Loucy (cell line): ENCODE results near the gene POLR1D.

ENCODE experiments used
- H2AFZ ChIP-seq: fragments of 200-600 bp; sonication (generic); 2 replicates; pipeline ENCODE4 v1.6.0; 2016; ENCODE audit warnings: antibody characterized with exemption, mild to moderate bottlenecking, low read length, moderate library complexity
- H3F3A ChIP-seq: fragments of 200-600 bp; 2 replicates; pipeline ENCODE4 v1.6.0; 2016; ENCODE audit warnings: antibody characterized with exemption, low read depth, mild to moderate bottlenecking
- H3K27me3 ChIP-seq: fragments of 200-600 bp; sonication (generic); 2 replicates; pipeline ENCODE4 v1.6.1; 2014; ENCODE audit warnings: low read length, mild to moderate bottlenecking; ENCODE audit not compliant: insufficient read depth, poor library complexity, severe bottlenecking
- H3K36me3 ChIP-seq: fragments of 200-600 bp; sonication (generic); 2 replicates; pipeline ENCODE4 v1.6.1; 2016; ENCODE audit warnings: low read length; ENCODE audit not compliant: insufficient read depth
- H3K4me1 ChIP-seq: fragments of 200-600 bp; sonication (generic); 2 replicates; pipeline ENCODE4 v1.5.1; 2014; ENCODE audit warnings: low read length, mild to moderate bottlenecking; ENCODE audit not compliant: insufficient read depth, poor library complexity, severe bottlenecking
- H3K4me2 ChIP-seq: fragments of 200-600 bp; sonication (generic); 2 replicates; pipeline ENCODE4 v1.6.0; 2014; ENCODE audit warnings: antibody characterized with exemption, low read length, low read depth, mild to moderate bottlenecking; ENCODE audit not compliant: poor library complexity, severe bottlenecking
- H3K4me3 ChIP-seq: fragments of 200-600 bp; sonication (generic); 2 replicates; pipeline ENCODE4 v1.5.1; 2014; ENCODE audit warnings: low read length, mild to moderate bottlenecking, mixed read lengths; ENCODE audit not compliant: poor library complexity, severe bottlenecking
- H3K79me2 ChIP-seq: fragments of 200-600 bp; sonication (generic); 2 replicates; pipeline ENCODE4 v1.6.1; 2014; ENCODE audit warnings: low read length; ENCODE audit not compliant: insufficient read depth
- H3K9ac ChIP-seq: fragments of 200-600 bp; sonication (generic); 2 replicates; pipeline ENCODE4 v1.6.0; 2014; ENCODE audit warnings: mild to moderate bottlenecking, low read depth, low read length, moderate library complexity; ENCODE audit not compliant: poor library complexity, severe bottlenecking
- H3K9me2 ChIP-seq: fragments of 200-600 bp; sonication (generic); replicated peaks from 2 replicates; pipeline ENCODE4 v1.6.1; 2016; ENCODE audit warnings: low read depth, low read length, mixed read lengths
- H3K9me3 ChIP-seq: fragments of 200-600 bp; sonication (generic); 2 replicates; pipeline ENCODE4 v1.6.1; 2014; ENCODE audit warnings: mild to moderate bottlenecking, antibody characterized with exemption, low read length, low read depth; ENCODE audit not compliant: insufficient read depth
- H4K20me1 ChIP-seq: fragments of 200-600 bp; sonication (generic); 2 replicates; pipeline ENCODE4 v1.6.0; 2014; ENCODE audit warnings: antibody characterized with exemption, low read length, mild to moderate bottlenecking; ENCODE audit not compliant: insufficient read depth, poor library complexity, severe bottlenecking
- CTCF ChIP-seq: fragments of 200-600 bp; sonication (generic); conservative IDR thresholded peaks from 2 replicates; pipeline ENCODE4 v1.5.1; 2014; ENCODE audit warnings: mild to moderate bottlenecking, antibody characterized with exemption, low read length
- EZH2phosphoT487 ChIP-seq: fragments of 200-600 bp; IDR thresholded peaks from 2 replicates; pipeline ENCODE4 v1.6.1; 2018; ENCODE audit warnings: antibody characterized with exemption, mild to moderate bottlenecking, moderate library complexity, borderline replicate concordance

The POLR1D gene

GRCh38 chr13:27574661-27575060, 47.0 kb upstream of the POLR1D start:
- no peaks in the 10 kb centered on the region for H3K27me3 ChIP-seq
- no peak overlapping the region for H3K9ac ChIP-seq
- no peaks in the 10 kb centered on the region for H4K20me1 ChIP-seq
- H3K4me2 ChIP-seq, result no peak overlapping the region
- no peak overlapping the region for H3K4me3 ChIP-seq
- peaks cover 18% of the 10 kb centered on the region for H3K4me1 ChIP-seq
- no peak overlapping the region for H2AFZ ChIP-seq
- H3K36me3 ChIP-seq, result peaks cover 18% of the 10 kb centered on the region
- peaks cover 33% of the 10 kb centered on the region; the same call in 1 of the 2 replicates for H3K79me2 ChIP-seq
- no peaks in the 10 kb centered on the region for H3K9me3 ChIP-seq
- H3K9me2 ChIP-seq, result no peaks in the 10 kb centered on the region
- H3F3A ChIP-seq, result no peaks in the 10 kb centered on the region
- no peak for TF ChIP-seq EZH2phosphoT487
- no peak for TF ChIP-seq CTCF

GRCh38 chr13:27578121-27579030, 43.3 kb upstream of the POLR1D start:
- no peak overlapping the region for H3K4me2 ChIP-seq
- H3K9ac ChIP-seq, result no peak overlapping the region
- no peak for TF ChIP-seq EZH2phosphoT487
- no peak for TF ChIP-seq CTCF
- peaks cover 46% of the 10 kb centered on the region for H3K79me2 ChIP-seq
- H3K36me3 ChIP-seq, result peaks cover 26% of the 10 kb centered on the region
- H2AFZ ChIP-seq, result no peak overlapping the region
- no peaks in the 10 kb centered on the region for H4K20me1 ChIP-seq
- H3K27me3 ChIP-seq, result no peaks in the 10 kb centered on the region
- H3F3A ChIP-seq, result 0 out of 2 replicates have a peak, but pooled peaks cover under 1% of the 10 kb centered on the region
- H3K4me3 ChIP-seq, result no peak overlapping the region
- H3K9me3 ChIP-seq, result no peaks in the 10 kb centered on the region
- no peaks in the 10 kb centered on the region for H3K9me2 ChIP-seq
- H3K4me1 ChIP-seq, result peaks cover 30% of the 10 kb centered on the region

- H3K4me1 ChIP-seq, result peaks cover 54% of the 10 kb centered on the region
- H3K79me2 ChIP-seq, result peaks cover 67% of the 10 kb centered on the region
- 0 out of 2 replicates have a peak overlapping the region, but pooled peaks have one; percentile 9 for H2AFZ ChIP-seq
- no peaks in the 10 kb centered on the region for H3K9me2 ChIP-seq
- H3F3A ChIP-seq, result peaks cover 3% of the 10 kb centered on the region; the same call in 1 of the 2 replicates
- H3K36me3 ChIP-seq, result peaks cover 11% of the 10 kb centered on the region
- H3K9me3 ChIP-seq, result no peaks in the 10 kb centered on the region
- peak overlapping the region; percentile 85 for H3K4me2 ChIP-seq
- H4K20me1 ChIP-seq, result peaks cover 12% of the 10 kb centered on the region
- peak overlapping the region; percentile 52 for H3K9ac ChIP-seq
- TF ChIP-seq CTCF, result no peak
- TF ChIP-seq EZH2phosphoT487, result no peak
- H3K4me3 ChIP-seq, result peak overlapping the region; percentile 60
- no peaks in the 10 kb centered on the region for H3K27me3 ChIP-seq
Measured at GRCh38 chr13:27583645-27584044, 38.0 kb upstream of the POLR1D start.
